Ishikawa (cell line): ENCODE measurements around the gene PRDM16.

Source experiments
- CEBPB ChIP-seq: IDR thresholded peaks from 2 replicates; pipeline ENCODE4 v1.6.1; 2012
- CREB1 ChIP-seq: IDR thresholded peaks from 2 replicates; pipeline ENCODE4 v1.6.1; 2012; ENCODE audit warnings: low read depth
- EGR1 ChIP-seq: IDR thresholded peaks from 2 replicates; pipeline ENCODE4 v1.6.1; 2012
- EP300 ChIP-seq: IDR thresholded peaks from 2 replicates; pipeline ENCODE4 v1.6.1; 2012; ENCODE audit warnings: borderline replicate concordance
- FOXM1 ChIP-seq: IDR thresholded peaks from 2 replicates; pipeline ENCODE4 v1.6.1; 2012; ENCODE audit warnings: low read depth, borderline replicate concordance
- MAX ChIP-seq: IDR thresholded peaks from 2 replicates; pipeline ENCODE4 v1.6.1; 2012
- NFIC ChIP-seq: IDR thresholded peaks from 2 replicates; pipeline ENCODE4 v1.6.1; 2012
- RAD21 ChIP-seq: IDR thresholded peaks from 2 replicates; pipeline ENCODE4 v1.6.1; 2012; ENCODE audit warnings: low read depth
- REST ChIP-seq: IDR thresholded peaks from 2 replicates; pipeline ENCODE4 v1.6.1; 2012; ENCODE audit warnings: low read depth, mild to moderate bottlenecking
- TAF1 ChIP-seq: IDR thresholded peaks from 2 replicates; pipeline ENCODE4 v1.6.1; 2012; ENCODE audit warnings: low read depth, mild to moderate bottlenecking
- TCF12 ChIP-seq: IDR thresholded peaks from 2 replicates; pipeline ENCODE4 v1.6.1; 2012; ENCODE audit warnings: low read depth
- TEAD4 ChIP-seq: IDR thresholded peaks from 2 replicates; pipeline ENCODE4 v1.6.1; 2012
- USF1 ChIP-seq: IDR thresholded peaks from 2 replicates; pipeline ENCODE4 v1.6.1; 2012
- YY1 ChIP-seq: IDR thresholded peaks from 2 replicates; pipeline ENCODE4 v1.6.1; 2012; ENCODE audit warnings: low read depth
- ZBTB7A ChIP-seq: IDR thresholded peaks from 2 replicates; pipeline ENCODE4 v1.6.1; 2012; ENCODE audit warnings: low read depth

The PRDM16 gene

GRCh38 chr1:3418600-3418999 lies 349.6 kb downstream of the PRDM16 start:
- TF ChIP-seq RAD21, result no peak
- no peak for TF ChIP-seq USF1
- TF ChIP-seq REST, result no peak
- TF ChIP-seq ZBTB7A, result no peak
- TF ChIP-seq YY1, result no peak
- TF ChIP-seq CEBPB, result no peak
- no peak for TF ChIP-seq FOXM1
- TF ChIP-seq EGR1, result no peak
- no peak for TF ChIP-seq TAF1
- no peak for TF ChIP-seq CREB1
- TF ChIP-seq TCF12, result no peak
- TF ChIP-seq MAX, result no peak
- no peak for TF ChIP-seq EP300
- no peak for TF ChIP-seq NFIC
- TF ChIP-seq TEAD4, result no peak

- TF ChIP-seq RAD21 (no peak), FOXM1 (no peak), YY1 (no peak), TCF12 (no peak), ZBTB7A (no peak), EGR1 (no peak), EP300 (no peak), REST (no peak), CREB1 (no peak), USF1 (no peak), MAX (no peak), NFIC (no peak), TEAD4 (no peak), TAF1 (no peak), CEBPB (no peak)
Observed at GRCh38 chr1:3419415-3420204, 350.6 kb downstream of the PRDM16 start.

- TF ChIP-seq EGR1 (no peak), YY1 (no peak), MAX (no peak), RAD21 (no peak), CEBPB (no peak), USF1 (no peak), CREB1 (no peak), TAF1 (no peak), REST (no peak)
Observed at GRCh38 chr1:3420218-3420951, 351.4 kb downstream of the PRDM16 start.
